GM15510 (cell line): ENCODE measurements around the gene TMED1.

Experiments
- POLR2A ChIP-seq: IDR thresholded peaks from 3 replicates; pipeline ENCODE4 v1.6.1; 2011; ENCODE audit warnings: borderline replicate concordance; ENCODE audit not compliant: insufficient read length; ENCODE audit errors: extremely low read depth

Gene TMED1

DNA sequence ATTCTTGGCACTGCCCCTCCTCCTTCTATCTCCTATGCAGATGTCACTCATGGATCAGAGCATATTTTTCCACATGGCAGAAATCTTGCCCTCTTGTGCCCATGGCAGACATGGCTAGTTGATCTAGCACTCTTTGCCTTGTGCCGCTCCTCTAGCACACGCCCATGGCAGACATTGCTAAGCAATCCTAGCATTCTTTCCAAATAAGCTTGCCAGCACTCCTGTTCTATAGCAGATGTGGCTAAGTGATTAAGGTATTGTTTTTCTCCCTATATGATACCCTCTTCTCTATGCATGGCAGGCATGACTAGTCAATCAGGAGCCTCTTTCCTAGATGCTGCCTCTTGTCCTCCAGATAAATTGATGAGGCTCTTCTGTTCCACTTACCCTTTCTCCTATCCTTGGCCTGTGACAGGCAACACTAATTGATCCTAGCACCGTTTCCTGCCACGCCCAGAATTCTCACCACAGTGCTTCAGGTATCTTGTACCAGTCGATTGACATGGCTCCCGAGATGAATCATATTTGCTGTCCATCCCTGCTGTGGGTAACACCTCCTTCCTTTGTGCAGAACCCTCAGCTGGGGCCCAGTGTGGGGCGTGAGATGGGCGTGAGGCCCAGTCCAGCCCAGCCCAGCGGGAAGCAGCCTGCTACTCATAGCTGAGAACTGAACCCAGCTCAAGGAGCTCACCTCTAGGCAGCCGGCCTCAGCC, 26.9 kb downstream of the TMED1 start:
- no peak for TF ChIP-seq POLR2A

DNA sequence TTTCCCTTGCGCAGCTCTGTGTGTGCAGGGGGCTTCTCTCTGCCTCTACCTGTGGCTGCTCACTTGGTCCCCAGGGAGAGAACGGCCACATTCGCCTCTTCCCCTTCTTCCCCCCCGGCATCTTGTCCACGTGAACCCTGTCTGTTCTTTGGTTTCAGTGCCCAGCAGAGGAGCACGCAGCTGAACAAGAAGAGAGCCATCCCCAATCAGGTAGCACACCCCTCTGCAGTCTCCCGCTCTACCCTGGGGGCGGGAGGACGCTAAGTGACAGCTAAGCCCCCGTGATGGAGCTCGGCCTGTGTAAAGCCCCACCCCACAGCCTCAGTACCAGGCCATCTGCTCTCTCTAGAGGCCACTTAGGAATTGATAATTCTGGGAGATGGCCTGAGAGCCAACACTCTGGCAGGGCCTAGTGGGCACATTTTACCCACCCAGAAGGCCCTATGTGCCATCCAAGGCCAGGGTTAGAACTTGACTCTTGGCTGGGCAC, 30.2 kb downstream of the TMED1 start:
- TF ChIP-seq POLR2A = no peak

DNA sequence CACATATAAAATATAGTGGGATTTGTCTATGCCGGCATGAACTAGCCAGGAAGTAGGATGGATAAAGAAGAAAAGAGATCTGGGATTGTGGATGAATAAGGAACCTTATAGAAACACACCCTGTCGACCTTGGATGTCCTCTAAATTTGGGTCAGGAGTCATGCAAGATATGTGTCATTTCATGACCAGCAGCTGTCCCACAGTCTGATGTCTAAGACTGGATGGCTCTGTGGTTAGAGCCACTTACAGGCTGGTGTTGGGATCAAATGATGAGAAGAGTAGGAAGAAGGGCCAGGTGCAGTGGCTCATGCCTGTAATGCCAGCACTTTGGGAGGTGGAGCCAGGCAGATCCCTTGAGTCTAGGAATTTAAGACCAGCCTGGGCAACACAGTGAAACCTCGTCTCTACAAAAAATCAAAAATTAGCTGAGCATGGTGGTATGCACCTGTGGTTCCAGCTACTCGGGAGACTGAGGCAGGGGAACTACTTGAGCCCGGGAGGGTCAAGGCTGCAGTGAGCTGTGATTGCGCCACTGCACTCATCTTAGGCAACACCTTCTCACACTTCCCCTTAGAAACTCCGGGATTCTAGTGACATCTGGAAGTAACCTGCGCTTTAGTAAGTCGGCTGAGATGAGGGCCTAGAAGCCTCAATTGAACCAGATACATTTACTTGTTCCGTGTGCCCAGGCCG, 30.8 kb downstream of the TMED1 start:
- no peak for TF ChIP-seq POLR2A

DNA sequence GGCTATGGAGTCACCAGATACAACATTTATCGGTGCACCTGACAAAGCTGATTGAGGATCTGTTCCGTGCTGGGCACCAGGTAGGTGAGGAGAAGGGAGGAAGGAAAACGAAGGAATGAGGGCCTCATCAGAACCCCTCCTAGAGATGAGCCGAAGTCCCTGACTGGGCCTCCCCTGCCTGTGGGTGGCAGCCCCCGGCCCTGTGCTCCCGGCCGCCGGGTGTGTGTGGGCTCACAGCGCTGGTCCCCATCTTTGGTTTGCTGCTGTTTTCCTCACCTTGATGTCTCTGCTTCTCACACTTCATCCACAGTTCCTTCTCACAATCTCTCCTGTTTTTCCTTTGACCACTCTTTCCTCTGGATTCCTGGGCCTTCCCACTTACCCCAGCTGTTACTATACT, 32.8 kb downstream of the TMED1 start:
- TF ChIP-seq POLR2A = no peak

DNA sequence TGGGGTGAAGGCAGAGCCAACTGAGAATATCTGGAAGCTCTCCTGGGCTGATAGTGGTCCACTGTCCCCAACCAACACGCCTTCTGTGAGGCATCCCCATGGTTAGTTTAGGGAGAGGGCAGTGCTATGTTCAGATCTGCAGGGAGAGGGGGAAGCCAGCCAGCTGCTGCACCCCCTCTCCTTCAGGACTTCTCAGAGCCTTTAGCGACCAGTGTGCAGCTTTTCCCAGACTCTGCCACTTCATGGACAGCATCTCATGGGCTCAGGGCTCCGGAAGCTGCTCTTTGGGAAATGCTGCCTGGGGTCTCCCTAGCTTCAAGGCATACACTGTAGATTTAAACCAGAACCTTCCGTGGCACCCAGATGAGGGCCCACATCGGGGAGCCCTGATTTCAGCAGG, 33.5 kb downstream of the TMED1 start:
- no peak for TF ChIP-seq POLR2A

DNA sequence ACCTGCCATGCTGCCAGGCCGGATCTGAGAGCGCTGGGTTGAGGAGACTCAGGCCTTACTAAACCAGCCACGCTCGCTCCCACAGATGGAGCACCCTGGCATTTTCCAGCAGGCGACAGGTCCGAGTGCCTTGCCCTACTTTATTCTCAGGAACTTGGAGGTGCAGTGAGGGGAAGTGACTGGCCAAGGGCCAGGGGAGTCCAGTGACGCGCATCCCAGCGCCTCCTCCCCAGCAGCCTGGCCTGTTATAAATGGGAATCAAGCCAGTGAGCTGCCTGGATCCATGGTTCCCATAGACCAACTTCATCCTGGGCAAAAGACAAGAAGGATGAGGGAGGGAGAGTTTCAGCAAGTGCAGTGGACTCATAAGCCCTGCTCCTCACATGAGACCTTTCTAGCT, 35.5 kb downstream of the TMED1 start:
- no peak for TF ChIP-seq POLR2A

DNA sequence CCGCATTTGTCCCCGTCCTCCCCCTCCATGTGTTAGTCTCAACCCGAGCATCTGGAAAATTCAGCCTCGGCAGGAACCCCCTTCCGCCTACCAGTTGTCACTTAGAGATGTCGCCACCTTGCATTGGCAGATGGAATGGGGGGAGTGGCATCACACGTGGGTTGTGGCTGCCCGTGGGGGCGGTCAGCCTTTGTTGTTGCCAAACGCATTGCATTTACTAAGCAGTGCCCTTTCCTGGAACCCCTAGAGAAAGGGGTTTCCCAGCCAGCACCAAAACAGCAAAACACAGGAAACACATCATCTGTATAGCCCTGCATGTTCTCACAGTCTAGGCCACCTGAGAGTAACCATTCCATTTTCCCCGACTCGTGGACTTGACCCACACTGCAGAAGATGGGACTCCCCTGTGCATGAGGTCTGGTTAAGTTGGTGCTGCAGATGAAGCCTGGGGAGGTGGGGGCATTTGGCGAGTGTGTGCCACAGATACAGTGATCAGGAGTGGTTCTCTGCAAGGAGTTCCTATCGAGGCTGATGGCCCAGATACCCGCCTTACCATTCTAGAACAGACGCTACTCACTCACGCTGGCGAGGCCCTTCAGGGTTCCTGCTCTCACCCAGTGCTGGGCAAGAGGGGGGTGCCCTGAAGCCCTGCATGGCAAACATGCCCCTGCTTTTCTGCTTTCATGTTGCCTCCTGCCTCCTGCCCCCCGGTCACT, 38.3 kb downstream of the TMED1 start:
- no peak for TF ChIP-seq POLR2A

DNA sequence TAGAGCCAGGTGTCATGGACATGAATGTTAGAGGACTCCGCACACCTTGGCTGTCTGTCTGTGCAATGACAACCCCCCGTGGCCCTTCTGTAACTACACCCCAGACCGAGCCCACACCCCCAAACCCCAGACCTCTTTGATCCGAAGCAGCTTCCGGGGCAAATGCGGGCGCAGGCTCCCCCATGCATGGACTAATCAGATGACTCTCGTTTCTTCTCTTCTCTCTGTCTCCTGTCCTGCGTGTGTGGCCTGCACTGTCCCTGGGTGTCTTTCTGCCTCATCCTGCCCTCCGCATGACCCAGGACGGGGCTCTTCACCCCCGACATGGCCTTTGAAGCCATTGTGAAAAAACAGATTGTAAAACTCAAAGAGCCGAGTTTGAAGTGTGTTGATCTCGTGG, 38.9 kb downstream of the TMED1 start:
- TF ChIP-seq POLR2A = no peak

DNA sequence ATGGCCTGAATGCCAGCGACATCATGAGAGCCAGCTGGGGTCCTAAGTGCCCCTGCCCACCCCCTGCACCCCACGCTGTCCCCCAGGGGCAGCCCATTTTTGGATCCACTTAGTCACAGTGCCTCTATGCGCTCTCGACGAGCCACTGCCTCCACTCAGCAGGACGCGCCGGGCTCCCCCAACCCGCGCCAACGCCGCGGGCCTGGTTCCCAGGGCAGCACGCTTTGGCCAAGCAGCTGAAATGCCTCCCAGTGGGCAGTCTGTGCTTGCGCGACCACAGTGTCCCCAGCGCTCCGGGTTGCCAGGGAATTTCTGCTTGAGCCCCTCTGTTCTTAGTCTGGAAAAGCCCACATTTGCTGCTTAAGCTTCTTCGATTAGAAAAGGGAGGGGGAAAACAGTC, 39.4 kb downstream of the TMED1 start:
- no peak for TF ChIP-seq POLR2A

DNA sequence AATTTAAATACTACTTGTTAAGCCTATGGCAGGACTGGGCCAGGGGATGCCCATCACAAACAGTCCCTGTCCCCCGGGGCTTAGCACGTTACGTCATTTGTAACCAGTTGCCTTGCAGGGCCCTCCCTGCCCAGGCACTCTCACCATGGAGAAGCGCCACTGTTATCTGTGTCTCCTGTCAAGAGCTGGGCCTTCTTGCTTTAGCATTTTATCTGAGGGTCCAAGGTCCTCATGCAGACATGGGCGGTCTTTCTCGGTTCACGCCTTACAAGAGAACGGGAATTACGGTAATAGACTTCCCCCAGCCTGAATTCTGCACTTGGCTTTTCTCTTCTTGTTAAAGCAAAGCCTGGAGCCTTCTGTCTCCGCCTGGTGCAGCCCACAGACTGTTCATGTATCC, 46.1 kb downstream of the TMED1 start:
- TF ChIP-seq POLR2A = no peak

DNA sequence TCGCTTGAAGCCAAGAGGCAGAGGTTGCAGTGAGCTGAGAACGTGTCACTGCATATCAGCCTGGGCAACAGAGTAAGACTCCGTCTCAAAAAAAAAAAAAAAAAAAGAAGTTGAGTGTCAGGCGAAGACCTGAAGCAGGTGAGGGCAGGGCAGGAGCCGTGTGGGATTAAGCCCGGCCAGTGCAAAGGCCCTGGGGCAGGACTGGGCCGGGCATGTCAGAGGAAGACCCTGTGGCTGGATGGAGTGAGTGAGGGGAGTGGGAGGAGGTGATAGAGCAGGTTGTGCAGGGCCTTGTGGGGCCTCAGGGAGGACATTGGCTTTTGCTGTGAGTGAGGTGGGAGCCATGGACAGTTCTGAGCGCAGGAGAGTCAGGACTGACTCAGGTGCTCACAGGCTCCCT, 47.9 kb downstream of the TMED1 start:
- TF ChIP-seq POLR2A = no peak

DNA sequence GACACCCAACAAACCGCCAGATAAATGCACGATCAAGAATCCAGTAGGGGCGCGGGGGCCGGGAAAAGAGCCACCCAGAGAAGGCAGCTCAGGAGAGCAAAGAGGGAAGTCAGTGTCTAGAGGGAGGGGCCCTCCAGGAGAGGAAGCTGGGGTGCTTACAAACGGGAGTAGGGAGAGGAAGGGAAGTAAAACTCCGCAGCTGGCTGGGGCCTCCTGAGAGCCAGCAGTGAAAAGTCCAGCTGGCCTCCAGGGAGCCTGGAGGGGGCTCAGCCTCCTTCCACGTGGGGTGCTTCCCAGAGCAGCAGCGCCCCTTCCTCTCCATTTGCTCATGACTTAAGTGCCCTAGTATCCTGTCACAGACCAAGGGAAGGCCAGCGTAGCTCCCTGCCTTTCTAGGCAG, 51.8 kb downstream of the TMED1 start:
- no peak for TF ChIP-seq POLR2A

DNA sequence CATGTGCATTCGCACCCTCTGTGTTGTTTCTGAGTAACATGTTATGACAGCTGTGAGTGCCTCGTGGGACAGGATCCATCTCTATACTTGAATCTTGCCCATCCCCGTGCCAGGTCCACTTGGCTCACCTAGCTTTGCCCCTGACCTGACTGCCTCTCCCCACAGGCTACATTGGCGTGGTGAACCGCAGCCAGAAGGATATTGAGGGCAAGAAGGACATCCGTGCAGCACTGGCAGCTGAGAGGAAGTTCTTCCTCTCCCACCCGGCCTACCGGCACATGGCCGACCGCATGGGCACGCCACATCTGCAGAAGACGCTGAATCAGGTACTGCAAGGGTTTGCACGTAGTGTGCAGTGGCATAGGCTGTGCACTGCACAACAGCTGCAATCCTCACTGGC, 53.2 kb downstream of the TMED1 start:
- TF ChIP-seq POLR2A = no peak
